CD4-positive, alpha-beta T cell treated with Interleukin-21 for 1 hour (primary cell): ENCODE results near the gene SLC35F1.

Source experiments
- DNase-seq: peaks from one replicate; pipeline ENCODE4 v3.0.0-alpha.2; 2020

Gene SLC35F1

GRCh38 chr6:118285791-118286190, 378.7 kb downstream of the SLC35F1 start:
- no peak for DNase-seq

GRCh38 chr6:118288355-118289124, 381.5 kb downstream of the SLC35F1 start:
- DNase-seq: no peak

DNA sequence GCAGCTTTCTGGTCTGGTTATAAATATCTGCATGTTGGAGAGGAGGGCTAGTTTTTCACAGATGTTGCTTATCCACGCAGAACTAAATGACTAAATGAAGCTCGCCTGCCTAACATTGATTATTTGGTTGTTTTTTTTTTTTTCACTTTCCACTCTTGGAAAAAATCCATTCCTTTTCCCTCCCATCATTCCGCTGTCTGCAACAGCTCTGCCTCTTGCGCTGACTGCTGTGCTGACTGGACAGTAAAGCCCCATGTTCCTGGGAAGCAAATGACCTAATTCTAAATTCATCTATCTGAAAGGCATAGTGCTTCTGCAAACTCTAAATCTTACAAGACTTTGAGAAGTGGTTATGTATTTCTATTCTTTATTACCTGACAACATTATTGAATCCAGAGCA, 385.5 kb downstream of the SLC35F1 start:
- DNase-seq: no peak

DNA sequence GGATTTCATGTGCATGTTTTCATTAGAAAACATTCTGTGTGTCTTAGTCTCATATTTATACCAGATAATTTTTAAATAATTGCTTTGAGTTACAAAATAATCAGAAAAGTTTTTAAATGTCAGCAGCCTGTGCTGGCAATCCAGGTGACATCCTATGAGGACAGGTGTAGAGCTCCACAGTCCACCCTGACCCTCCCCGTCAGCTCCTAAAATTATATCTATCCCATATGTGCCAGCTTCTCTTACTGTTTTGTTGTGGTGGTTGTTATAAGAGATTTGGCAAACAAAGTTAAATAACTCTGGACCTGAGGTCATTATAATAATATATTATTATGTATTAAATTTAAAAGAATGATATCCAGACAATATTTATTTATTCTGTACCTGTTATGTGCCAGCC, 387.8 kb downstream of the SLC35F1 start:
- DNase-seq: no peak

DNA sequence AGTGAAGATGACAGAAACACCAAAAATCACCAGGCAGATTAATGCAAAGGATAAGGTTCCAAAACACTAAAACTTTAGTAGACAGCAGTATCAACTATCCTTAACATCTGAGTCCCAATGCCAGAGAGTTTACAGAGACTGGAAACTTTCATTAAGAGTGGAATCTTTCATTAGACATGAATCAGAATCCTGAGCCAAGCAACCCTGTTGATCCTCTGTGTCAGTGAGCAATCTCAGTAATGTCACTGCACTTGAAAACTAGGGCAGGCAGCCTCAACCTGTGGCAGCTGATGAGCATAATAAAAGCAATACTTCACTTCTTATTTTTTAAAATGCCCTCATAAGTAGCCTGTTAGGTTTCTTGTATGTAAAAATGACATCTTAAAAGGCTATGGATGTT, 388.3 kb downstream of the SLC35F1 start:
- DNase-seq: no peak

DNA sequence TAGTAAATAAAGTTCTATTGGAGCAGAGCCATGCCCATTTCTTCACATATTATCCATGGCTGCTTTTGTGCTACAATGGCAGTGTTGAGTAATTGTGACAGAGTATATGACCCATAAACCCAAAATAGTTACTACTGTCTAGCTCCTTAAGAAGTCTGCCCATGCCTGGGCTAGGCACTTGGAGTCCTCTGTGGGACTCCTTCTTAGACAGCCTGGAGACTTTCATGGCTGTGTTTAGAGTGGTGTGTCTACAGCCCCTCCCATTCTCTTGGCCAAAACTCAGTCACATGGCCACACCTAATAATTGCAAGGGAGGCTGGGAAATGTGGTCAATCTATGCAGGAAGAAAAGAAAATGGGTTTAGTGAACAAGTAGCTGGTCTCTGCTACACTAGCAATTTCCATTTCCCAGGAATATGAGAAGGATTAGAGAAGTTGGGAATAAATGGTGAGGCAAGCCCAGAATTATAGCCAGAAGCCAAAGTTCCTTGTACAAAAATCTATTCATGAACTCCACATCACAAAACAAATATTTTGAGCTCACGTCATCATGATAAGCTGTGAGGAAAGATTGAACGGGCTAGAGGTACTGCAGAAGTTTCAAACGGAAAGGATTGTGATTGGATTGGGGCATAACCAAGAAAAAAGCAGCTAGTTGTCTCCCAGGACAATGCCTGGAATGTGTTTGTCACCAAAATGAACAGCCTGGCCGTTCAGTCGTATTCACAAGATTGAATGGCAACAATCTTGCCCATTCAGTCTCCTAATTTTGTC, 389.3 kb downstream of the SLC35F1 start:
- no peak for DNase-seq

GRCh38 chr6:118297821-118298220, 390.8 kb downstream of the SLC35F1 start:
- DNase-seq: no peak

DNA sequence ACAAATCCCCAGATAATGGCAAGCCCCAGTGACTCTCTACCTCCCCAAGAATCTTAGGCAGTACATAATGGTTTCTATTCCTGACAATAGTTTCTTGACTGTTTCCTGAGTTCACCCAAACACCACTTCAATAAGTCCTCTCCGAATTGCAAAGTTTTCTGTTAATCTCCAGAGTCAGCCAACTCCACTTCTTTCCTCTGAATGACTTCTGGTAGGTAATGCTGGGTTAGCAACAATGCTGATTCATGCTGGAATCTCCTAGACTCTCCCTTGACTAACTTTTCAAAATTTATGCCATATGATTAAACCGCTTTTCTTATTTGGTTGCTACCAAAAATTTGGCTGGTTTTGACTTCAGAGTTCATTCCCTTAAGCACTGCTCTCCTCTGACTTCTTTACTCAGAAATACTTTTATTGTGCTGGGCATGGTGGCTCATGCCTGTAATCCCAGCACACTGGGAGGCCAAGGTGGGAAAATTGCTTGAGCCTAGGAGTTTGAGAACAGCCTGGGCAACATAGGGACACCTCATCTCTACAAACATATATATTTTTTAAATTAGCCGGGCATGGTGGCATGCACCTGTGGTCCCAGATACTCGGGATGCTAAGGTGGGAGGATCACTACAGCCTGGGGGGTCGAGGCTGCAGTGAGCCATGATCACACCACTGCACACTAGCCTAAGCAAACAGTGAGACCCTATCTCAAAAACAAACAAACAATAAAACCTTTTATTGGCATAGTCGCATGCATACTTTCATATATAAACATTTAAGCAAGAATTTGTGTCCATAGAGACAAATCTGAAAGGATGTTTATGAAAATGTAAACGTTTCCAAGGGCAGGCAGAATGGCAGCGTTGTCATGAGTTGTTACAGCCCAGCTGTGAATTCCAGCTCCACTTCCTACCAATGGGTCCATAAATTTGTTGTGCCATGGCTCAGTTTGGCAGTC, 391.7 kb downstream of the SLC35F1 start:
- DNase-seq: no peak

DNA sequence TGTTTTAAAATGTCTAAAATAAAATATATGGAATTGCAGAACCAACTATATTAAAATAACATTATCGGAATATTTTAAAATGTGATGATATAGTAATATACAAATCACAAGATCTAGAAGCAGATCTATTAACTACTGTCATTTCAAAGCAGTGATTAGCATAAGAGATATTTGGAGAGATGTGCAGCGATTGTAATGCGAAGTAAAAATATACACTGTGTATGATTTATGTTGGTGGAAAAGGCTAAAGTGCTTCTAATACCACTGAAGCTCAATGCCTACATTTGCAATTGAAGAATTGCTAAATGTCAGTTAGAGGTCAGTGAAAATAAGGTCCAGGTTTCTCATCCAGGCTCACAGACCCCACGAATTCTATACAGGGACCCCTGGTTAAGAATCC, 392.4 kb downstream of the SLC35F1 start:
- no peak for DNase-seq

DNA sequence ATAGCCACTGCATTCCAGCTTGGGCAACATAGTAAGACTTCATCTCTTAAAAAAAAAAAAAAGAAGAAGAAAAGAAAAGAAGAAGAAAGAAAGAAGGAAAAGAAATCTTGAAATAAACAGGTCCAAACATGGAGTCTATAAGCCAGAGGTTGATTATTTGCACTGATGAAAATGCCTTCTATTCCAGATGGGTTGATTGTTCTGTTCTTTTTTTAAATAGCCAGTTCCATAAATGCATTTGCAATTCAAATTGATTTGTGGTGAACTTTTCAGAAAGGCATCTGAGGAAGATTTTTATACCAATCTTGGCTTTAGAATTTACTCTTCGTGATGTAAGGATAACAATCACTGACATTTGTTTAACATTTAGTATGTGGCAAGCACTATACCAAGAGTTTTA, 397.3 kb downstream of the SLC35F1 start:
- DNase-seq: no peak

GRCh38 chr6:118305081-118305480, 398.0 kb downstream of the SLC35F1 start:
- DNase-seq: no peak

DNA sequence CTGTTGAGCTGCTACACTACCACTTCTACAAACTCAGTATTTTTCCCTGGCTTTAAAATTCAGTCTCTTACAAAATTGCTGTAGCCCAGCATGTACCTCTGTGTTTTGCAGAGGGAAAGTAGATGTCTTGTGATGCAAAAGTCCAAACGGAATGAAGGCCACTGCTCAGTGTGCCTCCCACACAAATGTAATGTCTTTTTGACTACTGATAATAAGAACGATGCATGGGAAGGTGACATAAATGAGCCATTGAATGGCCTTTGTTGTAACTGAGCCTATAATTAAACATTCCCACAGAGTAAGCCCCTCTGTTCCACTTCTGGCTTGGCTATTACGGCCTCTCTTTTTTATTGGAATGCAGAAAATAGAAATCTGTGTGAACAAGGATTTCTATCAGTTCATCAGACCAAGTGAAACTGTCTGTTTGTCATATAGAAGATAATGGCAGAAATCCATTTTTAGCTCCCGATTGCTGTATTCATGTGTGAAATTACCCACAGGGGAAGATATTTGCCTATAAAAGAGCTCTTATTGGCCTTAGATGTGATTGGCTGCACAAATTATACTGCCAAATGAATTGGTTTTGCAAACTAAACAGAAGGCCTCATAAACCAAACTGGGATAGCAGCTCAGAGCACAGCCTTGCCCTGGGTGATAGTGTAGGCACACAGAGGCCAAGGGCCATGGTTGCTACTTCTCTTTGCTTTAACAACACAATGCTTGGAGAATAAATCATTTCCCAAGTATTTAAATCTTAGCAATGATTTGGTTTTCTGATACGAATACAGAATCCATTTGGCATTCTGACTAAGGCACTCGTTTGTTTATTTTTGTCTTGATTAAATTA, 399.6 kb downstream of the SLC35F1 start:
- no peak for DNase-seq

DNA sequence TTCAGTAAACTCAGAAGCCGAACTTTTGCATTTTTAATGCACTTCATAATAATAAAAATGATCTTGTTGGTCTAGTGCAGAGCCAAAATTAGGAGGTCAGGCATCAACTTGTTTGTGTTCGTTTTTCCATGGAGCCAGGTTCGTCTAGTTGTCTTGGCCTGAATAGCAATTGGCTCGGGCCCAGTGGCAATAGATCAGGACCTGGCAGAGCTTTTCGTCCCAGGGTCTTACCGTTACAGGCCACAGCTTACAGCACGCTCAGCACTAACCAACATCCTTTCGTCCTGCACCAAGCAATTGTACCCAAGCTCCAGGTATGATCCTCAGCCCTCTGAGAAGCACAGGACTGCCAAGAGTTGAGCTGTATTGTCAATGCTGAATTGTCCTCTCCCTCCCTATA, 400.5 kb downstream of the SLC35F1 start:
- DNase-seq: no peak

DNA sequence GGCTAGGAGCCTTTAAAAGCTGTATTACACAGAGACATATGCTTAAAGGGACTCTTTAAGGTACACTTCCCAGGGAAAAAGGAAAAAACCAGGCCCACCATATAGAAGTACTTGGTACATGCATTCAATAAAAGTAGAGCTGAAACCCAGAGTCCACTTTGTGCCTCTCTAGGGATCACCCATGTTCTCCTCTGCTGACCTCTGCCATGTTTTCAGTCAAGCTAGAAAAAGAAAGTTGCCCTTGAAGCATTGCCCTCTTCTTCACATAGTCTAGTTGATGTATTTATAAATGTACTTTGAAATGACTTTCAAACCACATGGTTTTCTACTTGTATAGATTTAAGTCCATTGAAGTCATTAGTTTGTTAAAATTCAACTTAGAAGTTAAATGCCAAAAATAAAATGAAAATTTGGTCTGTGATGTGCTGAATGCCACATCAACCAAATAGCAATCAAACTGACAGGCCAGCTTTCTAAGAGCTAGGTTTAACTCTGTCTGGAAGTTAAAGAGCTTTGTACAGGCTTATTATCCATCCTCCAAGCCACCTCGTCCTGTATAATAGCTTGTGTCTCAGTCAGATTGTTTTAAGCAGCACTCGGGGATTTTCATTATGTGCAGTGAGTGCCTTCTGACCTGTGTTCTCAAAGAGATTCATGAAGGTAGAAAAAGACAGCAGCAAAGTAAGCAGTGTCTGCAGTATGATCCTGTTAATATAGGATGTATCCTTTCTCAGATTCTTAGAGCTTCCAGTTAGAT, 402.5 kb downstream of the SLC35F1 start:
- no peak for DNase-seq

GRCh38 chr6:118313208-118313607, 406.1 kb downstream of the SLC35F1 start:
- no peak for DNase-seq

DNA sequence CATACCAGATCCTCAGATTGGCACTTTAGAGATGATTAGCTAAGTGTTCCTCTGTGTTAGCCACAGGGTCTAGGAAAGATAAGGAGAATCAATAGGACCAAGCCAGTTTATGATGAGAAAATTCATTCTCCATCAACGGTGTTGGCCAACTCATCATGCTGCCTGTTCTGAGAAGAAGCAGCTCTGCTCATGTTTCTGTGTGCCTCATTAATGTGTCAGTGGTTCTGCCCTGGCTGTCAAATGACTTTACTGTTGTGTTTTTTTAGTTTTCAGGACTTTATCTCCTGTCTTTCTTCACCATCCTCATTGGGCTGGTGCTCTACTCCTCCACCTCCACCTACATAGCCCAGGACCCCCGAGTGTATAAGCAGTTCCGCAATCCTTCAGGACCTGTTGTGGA, 406.7 kb downstream of the SLC35F1 start:
- DNase-seq: no peak

GRCh38 chr6:118316796-118317384, 409.8 kb downstream of the SLC35F1 start:
- DNase-seq: no peak

DNA sequence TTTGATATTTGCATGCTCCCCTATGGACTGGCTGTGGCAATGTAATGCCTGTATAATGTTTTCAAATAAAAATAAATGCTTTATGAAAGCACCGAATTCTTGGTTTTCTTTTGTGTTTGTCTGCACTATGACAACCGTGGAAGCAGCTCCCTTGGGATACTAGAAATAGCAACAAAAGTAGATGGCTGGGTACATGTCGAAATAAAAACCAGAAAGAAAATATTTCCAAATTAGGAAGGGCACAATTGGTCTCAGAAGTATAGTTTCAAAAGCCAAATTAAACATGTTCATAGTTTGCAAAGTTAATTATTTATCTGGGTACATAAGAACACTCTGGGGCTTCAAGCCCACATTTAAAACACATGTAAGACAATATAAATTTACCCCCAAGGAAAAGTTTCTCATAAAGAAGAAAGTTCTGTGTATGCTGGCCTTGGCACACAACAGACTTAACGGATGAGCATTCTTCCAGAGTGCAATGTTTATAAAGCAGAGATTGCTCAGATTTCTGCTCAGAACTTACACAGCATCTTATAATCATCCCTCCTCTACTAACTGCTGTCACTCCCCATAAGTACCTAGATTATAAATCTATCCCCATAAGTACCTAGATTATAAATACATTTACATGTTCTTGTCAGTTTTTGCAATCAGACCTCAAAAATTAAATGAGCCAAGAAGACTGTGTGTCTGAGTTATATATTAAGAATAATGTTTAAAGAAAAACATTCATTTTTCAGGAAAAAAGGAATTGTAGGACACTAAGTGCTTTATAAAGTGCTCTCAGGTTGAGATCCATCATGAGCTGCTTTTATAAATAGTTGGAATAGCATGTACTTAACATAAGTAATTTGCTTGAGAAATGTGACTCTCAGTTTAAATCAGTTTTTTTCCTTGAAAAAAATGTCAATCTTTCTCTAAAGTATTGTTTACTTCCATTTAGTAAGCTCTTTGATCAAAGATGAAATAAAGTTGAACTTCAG, 410.8 kb downstream of the SLC35F1 start:
- no peak for DNase-seq

GRCh38 chr6:118318648-118319047, 411.6 kb downstream of the SLC35F1 start:
- no peak for DNase-seq

- DNase-seq: no peak
These were observed 412.4 kb downstream of the SLC35F1 start for GRCh38 chr6:118319416-118319815.
